ENCODE results near the gene PCDHB2. TPM values are rescaled to one million over a fixed set of nuclear protein-coding genes. Genes with fewer than 3 reads are reported as not detected.
"Not testable (repeated sequence)": the region's sequence is repeated elsewhere in the genome, so short reads cannot be mapped to it uniquely, and the experiment has no call there.

Gene PCDHB2
- polyA plus RNA-seq, 1 experiment: 0.86 TPM

DNA sequence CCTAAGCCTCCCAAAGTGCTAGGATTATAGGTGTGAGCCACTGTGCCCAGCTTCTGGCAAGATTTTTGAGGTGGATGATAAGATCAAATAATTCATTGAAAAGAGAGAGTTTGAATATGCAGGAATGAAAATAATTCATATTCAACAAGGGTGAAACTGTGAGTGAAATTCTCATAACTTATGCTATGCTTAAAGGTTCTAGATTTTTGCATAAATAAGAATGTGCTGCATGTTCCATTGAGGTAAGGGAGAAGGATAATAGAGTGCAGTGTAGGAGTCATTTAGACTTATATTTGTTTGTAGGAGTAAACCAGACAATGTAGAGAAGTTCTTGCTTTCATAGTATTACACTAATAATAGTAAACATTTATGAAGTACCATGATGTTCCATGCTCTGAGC lies 12.2 kb upstream of the PCDHB2 start:
- Histone ChIP-seq H3K27ac (ENCODE audit: low read depth, low read length) (no peak overlapping the region), H3K4me3 (ENCODE audit: low read depth, low read length) (no peak overlapping the region), H3K9me3 (ENCODE audit: control insufficient read depth, insufficient read depth, low read length) (peaks cover 28% of the 10 kb centered on the region), H3K27me3 (ENCODE audit: control insufficient read depth, insufficient read depth, low read length) (no peaks in the 10 kb centered on the region)
- DNase-seq (ENCODE audit: low read depth, low spot score): no peak
- CTCF ChIA-PET: no interaction called here
- POLR2A ChIA-PET: no interaction called here
- TF ChIP-seq, protein P1, sequence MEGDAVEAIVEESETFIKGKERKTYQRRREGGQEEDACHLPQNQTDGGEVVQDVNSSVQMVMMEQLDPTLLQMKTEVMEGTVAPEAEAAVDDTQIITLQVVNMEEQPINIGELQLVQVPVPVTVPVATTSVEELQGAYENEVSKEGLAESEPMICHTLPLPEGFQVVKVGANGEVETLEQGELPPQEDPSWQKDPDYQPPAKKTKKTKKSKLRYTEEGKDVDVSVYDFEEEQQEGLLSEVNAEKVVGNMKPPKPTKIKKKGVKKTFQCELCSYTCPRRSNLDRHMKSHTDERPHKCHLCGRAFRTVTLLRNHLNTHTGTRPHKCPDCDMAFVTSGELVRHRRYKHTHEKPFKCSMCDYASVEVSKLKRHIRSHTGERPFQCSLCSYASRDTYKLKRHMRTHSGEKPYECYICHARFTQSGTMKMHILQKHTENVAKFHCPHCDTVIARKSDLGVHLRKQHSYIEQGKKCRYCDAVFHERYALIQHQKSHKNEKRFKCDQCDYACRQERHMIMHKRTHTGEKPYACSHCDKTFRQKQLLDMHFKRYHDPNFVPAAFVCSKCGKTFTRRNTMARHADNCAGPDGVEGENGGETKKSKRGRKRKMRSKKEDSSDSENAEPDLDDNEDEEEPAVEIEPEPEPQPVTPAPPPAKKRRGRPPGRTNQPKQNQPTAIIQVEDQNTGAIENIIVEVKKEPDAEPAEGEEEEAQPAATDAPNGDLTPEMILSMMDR (IDR thresholded peaks at IDR 0.05; ENCODE audit: low read depth, low read length): no peak

DNA sequence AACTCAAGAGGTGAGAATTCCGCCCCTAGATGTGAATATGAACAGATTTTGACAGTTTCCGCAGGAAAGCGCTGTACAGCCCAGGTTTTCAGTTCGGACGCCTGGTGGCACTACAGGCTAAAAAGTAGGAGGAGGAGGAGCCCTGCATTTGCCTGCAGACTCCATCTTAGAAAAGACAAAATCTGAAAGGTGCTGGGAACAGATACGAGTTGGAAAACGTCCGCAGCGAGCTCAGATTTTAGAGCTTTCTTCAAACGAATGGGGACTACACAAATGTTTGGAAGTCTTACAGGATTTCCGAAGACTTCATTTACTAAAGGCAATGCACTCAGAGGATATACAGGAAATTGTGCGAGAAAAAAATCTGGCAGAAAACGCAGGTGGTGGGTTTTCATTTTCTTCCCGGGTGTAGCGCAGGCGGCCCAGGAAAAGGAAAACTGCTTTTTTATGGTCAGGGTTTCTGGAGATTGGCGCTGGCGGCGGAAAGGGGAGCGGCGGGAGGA lies 9.9 kb upstream of the PCDHB2 start:
- H3K27me3 ChIP-seq (ENCODE audit: control insufficient read depth, insufficient read depth, low read length): no peaks in the 10 kb centered on the region
- no peak overlapping the region for H3K27ac ChIP-seq (ENCODE audit: low read depth, low read length)
- DNase-seq (ENCODE audit: low read depth, low spot score): no peak
- TF ChIP-seq, protein P1 (IDR thresholded peaks at IDR 0.05; ENCODE audit: low read depth, low read length): no peak; the same call in 1 of the 2 replicates
- H3K4me3 ChIP-seq (ENCODE audit: low read depth, low read length): no peak overlapping the region
- ChIA-PET POLR2A (no interaction called here), CTCF (interaction anchor here (0.6 kb wide), 1 partner anchor 9 kb away, joined by 3 read pairs; no protein-coding TSS in a partner anchor)
- peaks cover 11% of the 10 kb centered on the region for H3K9me3 ChIP-seq (ENCODE audit: control insufficient read depth, insufficient read depth, low read length)

DNA sequence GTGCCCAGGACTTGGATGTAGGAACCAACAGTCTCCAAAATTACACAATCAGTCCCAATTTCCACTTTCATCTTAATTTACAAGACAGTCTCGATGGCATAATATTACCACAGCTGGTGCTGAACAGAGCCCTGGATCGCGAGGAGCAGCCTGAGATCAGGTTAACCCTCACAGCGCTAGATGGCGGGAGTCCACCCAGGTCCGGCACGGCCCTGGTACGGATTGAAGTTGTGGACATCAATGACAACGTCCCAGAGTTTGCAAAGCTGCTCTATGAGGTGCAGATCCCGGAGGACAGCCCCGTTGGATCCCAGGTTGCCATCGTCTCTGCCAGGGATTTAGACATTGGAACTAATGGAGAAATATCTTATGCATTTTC lies 837 bp downstream of the PCDHB2 start:
- POLR2A ChIA-PET: no interaction called here
- H3K4me3 ChIP-seq (ENCODE audit: low read depth, low read length): no peak overlapping the region
- TF ChIP-seq, protein P1 (IDR thresholded peaks at IDR 0.05; ENCODE audit: low read depth, low read length): no peak
- CTCF ChIA-PET: interaction anchor here (1.4 kb wide), 1 partner anchor 463 kb away, joined by 4 read pairs; no protein-coding TSS in a partner anchor
- DNase-seq (ENCODE audit: low read depth, low spot score): no peak
- H3K9me3 ChIP-seq (ENCODE audit: control insufficient read depth, insufficient read depth, low read length): peaks cover 19% of the 10 kb centered on the region
- no peak overlapping the region for H3K27ac ChIP-seq (ENCODE audit: low read depth, low read length)
- no peaks in the 10 kb centered on the region for H3K27me3 ChIP-seq (ENCODE audit: control insufficient read depth, insufficient read depth, low read length)

DNA sequence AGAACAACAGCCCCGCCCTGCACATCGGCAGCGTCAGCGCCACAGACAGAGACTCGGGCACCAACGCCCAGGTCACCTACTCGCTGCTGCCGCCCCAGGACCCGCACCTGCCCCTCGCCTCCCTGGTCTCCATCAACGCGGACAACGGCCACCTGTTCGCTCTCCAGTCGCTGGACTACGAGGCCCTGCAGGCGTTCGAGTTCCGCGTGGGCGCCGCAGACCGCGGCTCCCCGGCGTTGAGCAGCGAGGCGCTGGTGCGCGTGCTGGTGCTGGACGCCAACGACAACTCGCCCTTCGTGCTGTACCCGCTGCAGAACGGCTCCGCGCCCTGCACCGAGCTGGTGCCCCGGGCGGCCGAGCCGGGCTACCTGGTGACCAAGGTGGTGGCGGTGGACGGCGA lies 1.8 kb downstream of the PCDHB2 start:
- H3K4me3 ChIP-seq (ENCODE audit: low read depth, low read length); H3K27ac ChIP-seq (ENCODE audit: low read depth, low read length); H3K27me3 ChIP-seq (ENCODE audit: control insufficient read depth, insufficient read depth, low read length); DNase-seq (ENCODE audit: low read depth, low spot score); CTCF ChIA-PET; POLR2A ChIA-PET: not testable (repeated sequence)
- H3K9me3 ChIP-seq (ENCODE audit: control insufficient read depth, insufficient read depth, low read length): peaks cover 27% of the 10 kb centered on the region

DNA sequence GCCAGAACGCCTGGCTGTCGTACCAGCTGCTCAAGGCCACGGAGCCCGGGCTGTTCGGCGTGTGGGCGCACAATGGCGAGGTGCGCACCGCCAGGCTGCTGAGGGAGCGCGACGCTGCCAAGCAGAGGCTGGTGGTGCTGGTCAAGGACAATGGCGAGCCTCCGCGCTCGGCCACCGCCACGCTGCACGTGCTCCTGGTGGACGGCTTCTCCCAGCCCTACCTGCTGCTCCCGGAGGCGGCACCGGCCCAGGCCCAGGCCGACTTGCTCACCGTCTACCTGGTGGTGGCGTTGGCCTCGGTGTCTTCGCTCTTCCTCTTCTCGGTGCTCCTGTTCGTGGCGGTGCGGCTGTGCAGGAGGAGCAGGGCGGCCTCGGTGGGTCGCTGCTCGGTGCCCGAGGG lies 2.2 kb downstream of the PCDHB2 start:
- DNase-seq (ENCODE audit: low read depth, low spot score); H3K27me3 ChIP-seq (ENCODE audit: control insufficient read depth, insufficient read depth, low read length); H3K27ac ChIP-seq (ENCODE audit: low read depth, low read length); H3K4me3 ChIP-seq (ENCODE audit: low read depth, low read length); CTCF ChIA-PET; POLR2A ChIA-PET: not testable (repeated sequence)
- peaks cover 30% of the 10 kb centered on the region for H3K9me3 ChIP-seq (ENCODE audit: control insufficient read depth, insufficient read depth, low read length)

DNA sequence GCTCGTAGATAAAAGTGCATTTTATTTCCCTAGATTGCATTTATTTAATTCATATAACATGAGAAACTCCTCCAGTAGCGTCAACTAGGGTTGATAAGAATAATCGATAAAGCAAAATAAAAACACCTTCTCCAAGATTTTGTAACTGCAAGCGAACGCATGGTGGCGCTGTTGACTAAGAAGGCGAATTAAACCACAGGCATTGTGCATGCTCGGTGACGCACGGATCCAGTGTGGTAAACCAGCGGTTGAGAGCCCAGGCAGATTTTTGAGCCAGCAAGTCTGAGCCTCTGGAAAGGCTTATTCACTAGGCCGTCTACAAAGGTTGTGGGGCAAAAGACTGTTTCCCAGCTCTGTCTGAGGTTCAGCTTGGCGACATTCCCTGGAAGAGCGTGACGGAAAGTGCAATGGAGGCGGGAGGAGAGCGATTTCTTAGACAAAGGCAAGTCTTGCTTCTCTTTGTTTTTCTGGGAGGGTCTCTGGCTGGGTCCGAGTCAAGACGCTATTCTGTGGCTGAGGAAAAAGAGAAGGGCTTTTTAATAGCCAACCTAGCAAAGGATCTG lies 5.9 kb downstream of the PCDHB2 start, which contains the start of gene PCDHB3:
PCDHB3 (plus strand) TSS at position 231 of the 563 bp plus-strand sequence; CDS start at position 408, 177 bp downstream.
- ChIA-PET CTCF (no interaction called here), POLR2A (no interaction called here)
- H3K9me3 ChIP-seq (ENCODE audit: control insufficient read depth, insufficient read depth, low read length): peaks cover 30% of the 10 kb centered on the region
- no peak within 1 kb of the TSS for H3K4me3 ChIP-seq (ENCODE audit: low read depth, low read length)
- H3K27ac ChIP-seq (ENCODE audit: low read depth, low read length): no peak within 1 kb of the TSS
- H3K27me3 ChIP-seq (ENCODE audit: control insufficient read depth, insufficient read depth, low read length): no peaks in the 10 kb centered on the region
- no peak for DNase-seq (ENCODE audit: low read depth, low spot score)
- TF ChIP-seq, protein P1 (IDR thresholded peaks at IDR 0.05; ENCODE audit: low read depth, low read length): no peak

Data from AG04450 (cell line).